Measurements from ENCODE around the gene POLE3.
"Not testable (repeated sequence)": the region's sequence is repeated elsewhere in the genome, so short reads cannot be mapped to it uniquely, and the experiment has no call there.

POLE3 gene

DNA sequence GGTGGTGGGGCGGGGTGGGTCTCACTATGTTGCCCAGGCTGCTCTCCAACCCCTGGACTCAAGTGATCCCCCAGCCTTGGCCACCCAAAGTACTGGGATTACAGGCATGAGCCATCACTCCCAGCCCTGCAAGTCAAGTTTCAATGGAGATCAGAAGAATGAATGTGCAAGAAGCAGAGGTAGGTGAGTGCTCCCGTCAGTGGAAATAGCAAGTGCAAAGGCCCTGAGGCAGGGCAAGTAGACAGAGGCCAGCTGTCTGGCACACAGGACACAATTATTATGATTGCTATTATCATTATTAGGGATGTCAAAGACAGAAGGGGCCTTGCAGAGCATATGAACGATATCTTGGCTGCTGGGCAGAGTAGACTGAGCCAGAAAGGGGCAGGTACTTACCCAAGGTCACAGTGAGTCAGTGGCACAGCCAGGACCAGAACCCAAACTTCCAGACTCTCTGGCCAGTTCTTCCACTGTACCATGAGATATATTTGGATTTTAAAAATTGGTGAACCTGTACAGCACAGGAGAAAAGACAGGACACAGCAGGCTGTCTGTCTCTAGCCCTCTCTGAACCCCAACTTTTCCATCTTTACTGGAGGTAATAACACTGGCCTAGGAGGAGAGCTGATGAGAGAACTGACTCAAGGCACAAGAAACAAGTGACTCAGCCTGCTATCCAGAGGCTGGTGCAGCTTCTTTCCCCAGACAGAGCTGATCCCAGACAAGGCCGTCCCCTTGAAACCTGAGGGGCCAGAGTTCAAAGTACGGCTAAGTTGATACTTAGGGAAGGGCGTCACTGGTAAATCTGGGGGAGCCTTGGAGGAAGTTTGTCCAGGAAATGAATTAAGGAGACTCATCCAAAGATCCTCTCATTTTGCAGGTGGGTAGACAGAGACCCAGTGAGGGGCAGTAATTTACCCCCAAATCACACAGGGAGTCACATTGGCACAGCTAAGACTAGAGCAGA is 35.1 kb downstream of the POLE3 start:
- FAIRE-seq = no peak

GRCh38 chr9:113373676-113374392 is 36.6 kb downstream of the POLE3 start:
- FAIRE-seq = no peak

- FAIRE-seq = no peak
Measured at GRCh38 chr9:113373256-113373655, 37.2 kb downstream of the POLE3 start.

DNA sequence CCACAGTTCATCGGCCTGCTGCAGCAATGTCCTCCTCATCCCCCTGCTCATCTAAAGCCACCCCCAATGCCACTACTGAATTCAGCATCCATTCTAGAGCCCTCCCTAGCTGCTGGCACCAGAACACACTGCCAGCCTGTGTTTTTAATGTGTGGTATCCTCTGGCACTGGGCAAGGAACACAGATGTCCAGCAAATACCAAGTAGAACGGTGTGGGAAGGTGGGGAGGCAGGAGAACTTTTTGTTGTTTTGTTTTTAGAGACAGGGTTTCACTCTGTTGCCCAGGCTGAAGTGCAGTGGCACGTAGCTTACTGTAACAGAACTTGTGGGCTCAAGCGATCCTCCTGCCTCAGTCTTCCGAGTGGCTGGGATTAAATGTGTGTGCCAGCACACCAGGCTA is 38.4 kb downstream of the POLE3 start:
- FAIRE-seq = no peak

DNA sequence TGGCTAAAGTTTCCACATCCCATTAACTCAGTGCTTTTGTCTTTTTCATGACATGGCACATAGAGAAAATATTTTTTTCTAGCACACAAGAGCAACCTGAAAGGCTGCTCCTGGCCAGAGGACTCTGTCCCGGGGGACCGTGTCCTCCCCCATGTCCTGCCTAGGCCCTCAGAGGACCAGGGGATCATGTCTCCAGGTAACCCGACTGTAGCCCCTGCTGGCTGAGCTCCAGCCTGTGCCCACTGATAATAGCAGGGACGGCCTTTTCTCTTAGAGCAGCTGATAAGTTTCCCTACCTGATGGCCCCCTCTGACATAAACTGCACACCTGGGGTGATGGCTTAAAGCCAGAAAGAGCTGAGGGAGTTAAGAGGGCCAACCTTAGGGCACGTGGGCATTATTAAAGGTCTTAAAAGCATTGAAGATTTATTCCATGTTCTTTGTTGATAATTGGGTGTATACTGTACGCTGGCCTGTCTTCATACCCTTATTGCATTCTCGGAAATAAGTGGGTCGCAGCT is 39.6 kb downstream of the POLE3 start:
- FAIRE-seq = no peak

DNA sequence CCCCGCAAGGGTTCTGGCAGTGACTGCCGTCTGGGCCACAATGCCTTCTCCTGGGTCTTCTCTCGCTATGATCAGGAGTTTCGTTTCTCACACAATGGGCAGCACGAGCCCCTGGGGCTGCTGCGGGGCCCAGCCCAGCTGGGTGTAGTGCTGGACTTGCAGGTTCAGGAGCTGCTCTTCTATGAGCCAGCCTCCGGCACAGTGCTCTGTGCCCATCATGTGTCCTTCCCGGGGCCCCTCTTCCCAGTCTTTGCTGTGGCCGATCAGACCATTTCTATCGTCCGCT is 40.7 kb downstream of the POLE3 start:
- no peak for FAIRE-seq

- no peak for FAIRE-seq
Measured at GRCh38 chr9:113368982-113369854, 41.3 kb downstream of the POLE3 start.

GRCh38 chr9:113368348-113368981 is 42.0 kb downstream of the POLE3 start:
- FAIRE-seq = no peak

GRCh38 chr9:113365652-113366051 is 44.8 kb downstream of the POLE3 start:
- FAIRE-seq = not testable (repeated sequence)

- FAIRE-seq = no peak
Measured at GRCh38 chr9:113364951-113365350, 45.5 kb downstream of the POLE3 start.

DNA sequence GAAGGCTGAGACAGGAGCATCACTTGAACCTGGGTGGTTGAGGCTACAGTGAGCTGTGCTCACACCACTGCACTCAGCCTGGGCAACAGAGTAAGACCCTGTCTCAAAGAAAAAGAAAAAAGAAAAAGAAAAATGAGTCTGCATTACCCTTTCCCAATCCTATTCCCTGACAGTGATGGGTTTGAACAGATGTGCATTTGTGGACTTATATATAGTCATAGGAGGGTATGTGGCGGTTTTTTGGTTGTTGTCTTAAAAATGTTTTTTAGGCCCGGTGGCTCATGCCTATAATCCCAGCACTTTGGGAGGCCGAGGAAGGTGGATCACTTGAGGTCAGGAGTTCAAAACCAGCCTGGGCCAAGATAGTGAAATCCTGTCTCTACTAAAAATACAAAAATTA is 47.1 kb downstream of the POLE3 start:
- no peak for FAIRE-seq

- no peak for FAIRE-seq
Measured at GRCh38 chr9:113361304-113362018, 49.0 kb downstream of the POLE3 start.

- FAIRE-seq = no peak
Measured at GRCh38 chr9:113360242-113360842, 50.1 kb downstream of the POLE3 start.

DNA sequence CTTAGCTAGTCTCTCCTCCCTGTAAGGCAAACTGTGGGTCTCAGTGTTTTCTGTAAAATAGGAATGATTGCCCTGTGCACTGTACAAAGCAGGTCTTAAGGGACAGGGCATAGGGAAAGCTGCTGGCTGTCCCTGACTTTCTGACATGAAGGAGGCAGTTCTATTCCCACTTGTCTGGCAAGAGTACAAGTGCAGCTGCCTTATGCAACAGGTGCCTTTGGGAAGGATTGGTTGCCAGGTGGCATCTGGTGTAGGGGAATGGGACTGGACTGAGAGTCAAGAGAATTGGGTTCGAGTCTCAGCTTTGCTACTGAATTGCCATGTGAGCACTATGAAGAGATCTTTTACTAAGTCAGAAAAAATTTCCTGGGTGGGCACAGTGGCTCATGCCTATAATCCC is 51.1 kb downstream of the POLE3 start:
- FAIRE-seq = no peak
